Astrocyte (in vitro differentiated cells and primary cell): ENCODE results near the gene CFAP65. TPM values are rescaled to one million over a fixed set of nuclear protein-coding genes. Genes with fewer than 3 reads are reported as not detected.

Experiments
- DNase-seq: peaks from one replicate; pipeline ENCODE4 v3.0.0-alpha.2; 2010; ENCODE audit warnings: low read depth
- FAIRE-seq: peaks from 2 replicates; lab custom pipeline; 2011; peaks lifted over from hg19 to GRCh38; lab: Jason Lieb, UNC
- H2AFZ ChIP-seq: 2 replicates; pipeline ENCODE4 v1.6.0; 2012; ENCODE audit warnings: low read depth, low read length, inconsistent platforms
- H3K27ac ChIP-seq: 2 replicates; pipeline ENCODE4 v1.5.1; 2011; ENCODE audit warnings: low read depth, low read length, inconsistent platforms
- H3K27me3 ChIP-seq: 2 replicates; pipeline ENCODE4 v1.6.0; 2011; ENCODE audit warnings: low read length, inconsistent platforms; ENCODE audit not compliant: insufficient read depth
- H3K36me3 ChIP-seq: 2 replicates; pipeline ENCODE4 v1.5.1; 2011; ENCODE audit warnings: low read length, inconsistent platforms; ENCODE audit not compliant: insufficient read depth
- H3K4me1 ChIP-seq: 2 replicates; pipeline ENCODE4 v1.5.1; 2011; ENCODE audit warnings: low read length, inconsistent platforms; ENCODE audit not compliant: insufficient read depth
- H3K4me2 ChIP-seq: 2 replicates; pipeline ENCODE4 v1.6.0; 2012; ENCODE audit warnings: low read length, inconsistent platforms
- H3K4me3 ChIP-seq: 2 replicates; pipeline ENCODE4 v1.5.1; 2011; ENCODE audit warnings: low read depth, mild to moderate bottlenecking, low read length, inconsistent platforms; ENCODE audit not compliant: insufficient read depth
- H3K79me2 ChIP-seq: 2 replicates; pipeline ENCODE4 v1.6.0; 2012; ENCODE audit warnings: mild to moderate bottlenecking, low read length, inconsistent platforms; ENCODE audit not compliant: insufficient read depth
- H3K9ac ChIP-seq: 2 replicates; pipeline ENCODE4 v1.6.0; 2012; ENCODE audit warnings: mild to moderate bottlenecking, low read length, inconsistent platforms
- H3K9me3 ChIP-seq: 2 replicates; pipeline ENCODE4 v1.5.1; 2012; ENCODE audit warnings: low read depth, mild to moderate bottlenecking, low read length, inconsistent platforms; ENCODE audit not compliant: insufficient read depth
- H4K20me1 ChIP-seq: 2 replicates; pipeline ENCODE4 v1.6.0; 2012; ENCODE audit warnings: low read length, inconsistent platforms; ENCODE audit not compliant: insufficient read depth
- H3K27ac Mint-ChIP-seq: one replicate; pipeline ENCODE4 v1.8.0; 2021; ENCODE audit warnings: mild to moderate bottlenecking, mixed read lengths; ENCODE audit not compliant: unreplicated experiment
- H3K27me3 Mint-ChIP-seq: one replicate; pipeline ENCODE4 v1.8.0; 2021; ENCODE audit warnings: low read depth, mixed read lengths; ENCODE audit not compliant: unreplicated experiment
- H3K36me3 Mint-ChIP-seq: one replicate; pipeline ENCODE4 v1.8.0; 2021; ENCODE audit warnings: low read depth, mixed read lengths; ENCODE audit not compliant: unreplicated experiment
- H3K4me1 Mint-ChIP-seq: one replicate; pipeline ENCODE4 v1.8.0; 2021; ENCODE audit warnings: low read depth, mixed read lengths; ENCODE audit not compliant: unreplicated experiment
- H3K4me3 Mint-ChIP-seq: one replicate; pipeline ENCODE4 v1.8.0; 2021; ENCODE audit warnings: mild to moderate bottlenecking, moderate library complexity, mixed read lengths; ENCODE audit not compliant: unreplicated experiment
- H3K9me3 Mint-ChIP-seq: one replicate; pipeline ENCODE4 v1.8.0; 2021; ENCODE audit warnings: mild to moderate bottlenecking, mixed read lengths; ENCODE audit not compliant: unreplicated experiment
- EZH2 ChIP-seq: IDR thresholded peaks from 2 replicates; pipeline ENCODE4 v1.6.1; 2012; ENCODE audit warnings: mild to moderate bottlenecking, low read length, inconsistent platforms; ENCODE audit not compliant: insufficient read depth
- total RNA-seq: library from RNA; stranded (reverse); gene quantifications from 2 replicates; pipeline ENCODE4 v1.2.1, GENCODE V29; 2021
- TF ChIP-seq, protein P1 (sequence below): IDR thresholded peaks from 2 replicates; pipeline ENCODE4 v1.5.1; 2011; ENCODE audit warnings: low read depth, mild to moderate bottlenecking, inconsistent platforms, low read length, moderate library complexity; ENCODE audit not compliant: insufficient read depth

Gene CFAP65
- total RNA-seq, 1 donor from 2014 or later: 0.27 TPM

DNA sequence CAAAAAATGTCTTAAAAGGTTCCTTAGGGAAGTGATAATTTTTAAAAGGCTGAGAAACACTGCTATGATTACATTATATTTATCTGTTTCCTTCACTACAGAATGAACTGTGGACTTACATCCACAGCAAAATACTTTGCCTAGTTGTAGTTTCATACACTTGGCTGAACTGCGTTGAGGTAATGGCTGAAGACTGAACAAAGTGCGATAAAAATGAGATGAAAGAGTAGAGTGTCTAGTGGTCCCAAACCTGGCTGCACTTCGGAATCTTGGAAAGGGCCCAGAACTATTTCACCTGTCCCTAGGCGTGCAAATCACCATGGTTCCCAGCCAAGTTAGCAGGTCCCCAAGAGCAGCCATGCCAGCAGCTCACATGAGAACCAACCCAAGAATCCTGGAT lies 37.6 kb upstream of the CFAP65 start:
- TF ChIP-seq, protein P1, sequence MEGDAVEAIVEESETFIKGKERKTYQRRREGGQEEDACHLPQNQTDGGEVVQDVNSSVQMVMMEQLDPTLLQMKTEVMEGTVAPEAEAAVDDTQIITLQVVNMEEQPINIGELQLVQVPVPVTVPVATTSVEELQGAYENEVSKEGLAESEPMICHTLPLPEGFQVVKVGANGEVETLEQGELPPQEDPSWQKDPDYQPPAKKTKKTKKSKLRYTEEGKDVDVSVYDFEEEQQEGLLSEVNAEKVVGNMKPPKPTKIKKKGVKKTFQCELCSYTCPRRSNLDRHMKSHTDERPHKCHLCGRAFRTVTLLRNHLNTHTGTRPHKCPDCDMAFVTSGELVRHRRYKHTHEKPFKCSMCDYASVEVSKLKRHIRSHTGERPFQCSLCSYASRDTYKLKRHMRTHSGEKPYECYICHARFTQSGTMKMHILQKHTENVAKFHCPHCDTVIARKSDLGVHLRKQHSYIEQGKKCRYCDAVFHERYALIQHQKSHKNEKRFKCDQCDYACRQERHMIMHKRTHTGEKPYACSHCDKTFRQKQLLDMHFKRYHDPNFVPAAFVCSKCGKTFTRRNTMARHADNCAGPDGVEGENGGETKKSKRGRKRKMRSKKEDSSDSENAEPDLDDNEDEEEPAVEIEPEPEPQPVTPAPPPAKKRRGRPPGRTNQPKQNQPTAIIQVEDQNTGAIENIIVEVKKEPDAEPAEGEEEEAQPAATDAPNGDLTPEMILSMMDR: no peak
- TF ChIP-seq EZH2: no peak
- Histone ChIP-seq H3K4me2 (no peak overlapping the region), H3K4me3 (no peak overlapping the region), H3K9ac (no peak overlapping the region), H3K27ac (no peak overlapping the region), H3K27me3 (no peaks in the 10 kb centered on the region), H3K36me3 (peaks cover 3% of the 10 kb centered on the region), H3K79me2 (no peaks in the 10 kb centered on the region), H3K4me1 (peaks cover 8% of the 10 kb centered on the region), H4K20me1 (peaks cover 18% of the 10 kb centered on the region), H2AFZ (no peak overlapping the region), H3K9me3 (no peaks in the 10 kb centered on the region)
- DNase-seq (no peak), FAIRE-seq (no peak)
- peaks cover 11% of the 10 kb centered on the region for H3K4me1 Mint-ChIP-seq
- peaks cover 26% of the 10 kb centered on the region for H3K27me3 Mint-ChIP-seq
- peaks cover 10% of the 10 kb centered on the region for H3K36me3 Mint-ChIP-seq
- H3K27ac Mint-ChIP-seq: no peak overlapping the region
- no peaks in the 10 kb centered on the region for H3K9me3 Mint-ChIP-seq
- H3K4me3 Mint-ChIP-seq: no peak overlapping the region

DNA sequence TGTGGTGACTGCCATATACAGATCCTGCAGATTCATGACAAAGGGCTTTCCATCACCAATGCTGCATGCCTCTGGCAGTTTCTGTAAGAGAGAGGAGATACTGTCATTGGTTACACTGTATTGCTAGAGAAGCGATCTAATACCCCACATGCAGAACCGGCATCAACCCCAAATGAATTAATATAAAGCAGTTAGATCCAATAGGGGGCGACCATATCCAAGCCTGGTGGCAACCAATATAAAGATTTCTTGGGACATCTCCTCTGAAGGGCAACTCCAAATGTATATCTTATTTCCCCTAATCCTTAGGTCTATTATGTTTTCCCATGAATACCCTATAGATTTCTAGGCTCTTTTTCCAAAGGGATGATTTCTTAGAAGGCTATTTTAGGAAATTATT lies 36.8 kb upstream of the CFAP65 start:
- Mint-ChIP-seq H3K4me3 (no peak overlapping the region), H3K9me3 (no peaks in the 10 kb centered on the region), H3K27me3 (peaks cover 30% of the 10 kb centered on the region), H3K36me3 (peaks cover 10% of the 10 kb centered on the region), H3K27ac (no peak overlapping the region), H3K4me1 (peaks cover 11% of the 10 kb centered on the region)
- DNase-seq (no peak), FAIRE-seq (no peak)
- Histone ChIP-seq H3K36me3 (peaks cover 3% of the 10 kb centered on the region), H3K9ac (no peak overlapping the region), H3K9me3 (no peaks in the 10 kb centered on the region), H4K20me1 (peaks cover 18% of the 10 kb centered on the region), H2AFZ (no peak overlapping the region), H3K27ac (no peak overlapping the region), H3K79me2 (no peaks in the 10 kb centered on the region), H3K27me3 (no peaks in the 10 kb centered on the region), H3K4me2 (no peak overlapping the region), H3K4me3 (no peak overlapping the region), H3K4me1 (peaks cover 8% of the 10 kb centered on the region)
- no peak for TF ChIP-seq EZH2
- TF ChIP-seq, protein P1: no peak

DNA sequence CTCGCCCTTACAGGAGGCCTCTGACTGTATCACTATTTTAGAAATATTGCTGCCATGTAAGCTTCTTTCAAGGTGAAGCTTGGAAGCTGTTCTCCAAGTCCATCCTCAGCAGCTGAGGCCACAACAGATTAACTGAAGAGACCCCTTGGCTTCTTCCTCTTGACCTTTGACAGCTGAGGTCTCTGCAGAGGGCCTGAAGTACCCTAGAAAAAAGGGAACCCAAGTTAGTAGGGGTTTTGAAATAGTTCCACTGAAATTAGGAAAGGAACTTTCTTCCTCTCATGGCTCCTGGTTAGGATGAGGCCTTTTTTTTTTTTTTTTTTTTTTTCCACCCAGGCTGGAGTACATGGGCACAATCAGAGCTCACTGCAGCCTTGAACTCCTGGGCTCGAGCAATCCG lies 34.9 kb upstream of the CFAP65 start:
- no peak for FAIRE-seq
- Mint-ChIP-seq H3K27me3 (peaks cover 26% of the 10 kb centered on the region), H3K36me3 (peaks cover 22% of the 10 kb centered on the region), H3K4me3 (no peak overlapping the region), H3K9me3 (peaks cover 1% of the 10 kb centered on the region), H3K27ac (no peak overlapping the region), H3K4me1 (peaks cover 11% of the 10 kb centered on the region)
- Histone ChIP-seq H3K9ac (no peak overlapping the region), H2AFZ (no peak overlapping the region), H3K27me3 (no peaks in the 10 kb centered on the region), H3K4me1 (peaks cover 8% of the 10 kb centered on the region), H3K79me2 (no peaks in the 10 kb centered on the region), H3K4me2 (no peak overlapping the region), H3K27ac (no peak overlapping the region), H4K20me1 (peaks cover 18% of the 10 kb centered on the region), H3K9me3 (peaks cover 3% of the 10 kb centered on the region), H3K36me3 (peaks cover 3% of the 10 kb centered on the region), H3K4me3 (no peak overlapping the region)
- TF ChIP-seq EZH2: no peak
- DNase-seq: no peak
